Neural progenitor cell (in vitro differentiated cells): ENCODE data around the gene ARNT2. TPM values are rescaled to one million over a fixed set of nuclear protein-coding genes. Genes with fewer than 3 reads are reported as not detected.

Experiments
- DNase-seq: peaks from one replicate; pipeline ENCODE4 v3.0.0-alpha.2; 2016; ENCODE audit warnings: low spot score
- H2AFZ ChIP-seq: fragments of 200-600 bp; sonication (generic); replicated peaks from 2 replicates; pipeline ENCODE4 v1.6.1; 2016; ENCODE audit warnings: antibody characterized with exemption
- H3F3A ChIP-seq: fragments of 200-600 bp; sonication (generic); 2 replicates; pipeline ENCODE4 v1.6.1; 2016; ENCODE audit warnings: antibody characterized with exemption, low read depth
- H3K27ac ChIP-seq: fragments of 200-600 bp; sonication (generic); 2 replicates; pipeline ENCODE4 v1.5.1; 2016; ENCODE audit warnings: mild to moderate bottlenecking
- H3K27me3 ChIP-seq: fragments of 200-600 bp; sonication (generic); 2 replicates; pipeline ENCODE4 v1.6.1; 2016; ENCODE audit warnings: mild to moderate bottlenecking, moderate library complexity
- H3K36me3 ChIP-seq: fragments of 200-600 bp; sonication (generic); 2 replicates; pipeline ENCODE4 v1.5.1; 2016
- H3K4me1 ChIP-seq: fragments of 200-600 bp; sonication (generic); 2 replicates; pipeline ENCODE4 v1.6.1; 2016; ENCODE audit warnings: mixed run types
- H3K4me2 ChIP-seq: fragments of 200-600 bp; sonication (generic); 2 replicates; pipeline ENCODE4 v1.6.1; 2016
- H3K4me3 ChIP-seq: fragments of 200-600 bp; sonication (generic); 2 replicates; pipeline ENCODE4 v1.5.1; 2016
- H3K79me2 ChIP-seq: fragments of 200-600 bp; sonication (generic); 2 replicates; pipeline ENCODE4 v1.6.1; 2016; ENCODE audit warnings: low read depth
- H3K9ac ChIP-seq: fragments of 200-600 bp; sonication (generic); 2 replicates; pipeline ENCODE4 v1.6.1; 2016
- H3K9me3 ChIP-seq: fragments of 200-600 bp; sonication (generic); 2 replicates; pipeline ENCODE4 v1.5.1; 2016; ENCODE audit warnings: low read depth
- H4K20me1 ChIP-seq: fragments of 200-600 bp; sonication (generic); 2 replicates; pipeline ENCODE4 v1.6.1; 2016; ENCODE audit warnings: low read depth
- H3K27ac Mint-ChIP-seq: 3 replicates; pipeline ENCODE4 v1.8.0; 2021; ENCODE audit warnings: mixed read lengths
- H3K27me3 Mint-ChIP-seq: 2 replicates; pipeline ENCODE4 v1.8.0; 2022; ENCODE audit warnings: low read depth, mild to moderate bottlenecking, inconsistent platforms, moderate library complexity, mixed read lengths; ENCODE audit not compliant: insufficient read depth
- H3K36me3 Mint-ChIP-seq: 3 replicates; pipeline ENCODE4 v1.8.0; 2021; ENCODE audit warnings: mixed read lengths
- H3K4me1 Mint-ChIP-seq: 3 replicates; pipeline ENCODE4 v1.8.0; 2021; ENCODE audit warnings: mixed read lengths
- H3K4me3 Mint-ChIP-seq: 3 replicates; pipeline ENCODE4 v1.8.0; 2021; ENCODE audit warnings: mild to moderate bottlenecking, moderate library complexity, mixed read lengths
- H3K9me3 Mint-ChIP-seq: 3 replicates; pipeline ENCODE4 v1.8.0; 2020; ENCODE audit warnings: mixed read lengths
- CTCF ChIP-seq: fragments of 200-600 bp; sonication (generic); IDR thresholded peaks from 2 replicates; pipeline ENCODE4 v1.5.1; 2017; ENCODE audit warnings: antibody characterized with exemption, mild to moderate bottlenecking
- EZH2 ChIP-seq: fragments of 200-600 bp; sonication (generic); IDR thresholded peaks from 2 replicates; pipeline ENCODE4 v1.6.1; 2017; ENCODE audit warnings: antibody characterized with exemption, mild to moderate bottlenecking, moderate library complexity
- EZH2phosphoT487 ChIP-seq: fragments of 200-600 bp; sonication (generic); IDR thresholded peaks from 2 replicates; pipeline ENCODE4 v1.6.1; 2017; ENCODE audit warnings: antibody characterized with exemption
- total RNA-seq: library from RNA; depleted of rRNA; stranded (reverse); fragments of >200 nt; gene quantifications from 2 replicates; pipeline ENCODE4 v1.2.3, GENCODE V29; 2015; ENCODE audit warnings: low replicate concordance

The ARNT2 gene
- total RNA-seq, 1 donor from 2014 or later, result 15.7 TPM

- H3K4me1 Mint-ChIP-seq, result peaks cover 3% of the 10 kb centered on the region
- H3K9me3 Mint-ChIP-seq, result no peaks in the 10 kb centered on the region
- H3K27ac Mint-ChIP-seq, result no peak overlapping the region
- Histone ChIP-seq H3K9ac (no peak overlapping the region), H3K4me3 (no peak overlapping the region), H3K36me3 (no peaks in the 10 kb centered on the region), H4K20me1 (no peaks in the 10 kb centered on the region), H3K79me2 (no peaks in the 10 kb centered on the region), H3K4me2 (no peak overlapping the region), H3K27ac (no peak overlapping the region), H3F3A (no peaks in the 10 kb centered on the region), H2AFZ (no peak overlapping the region), H3K4me1 (no peaks in the 10 kb centered on the region), H3K9me3 (no peaks in the 10 kb centered on the region), H3K27me3 (no peaks in the 10 kb centered on the region)
- H3K36me3 Mint-ChIP-seq, result peaks cover 2% of the 10 kb centered on the region
- TF ChIP-seq CTCF, result no peak
- no peak for TF ChIP-seq EZH2phosphoT487
- TF ChIP-seq EZH2, result no peak
- H3K4me3 Mint-ChIP-seq, result no peak overlapping the region
- no peaks in the 10 kb centered on the region for H3K27me3 Mint-ChIP-seq
- no peak for DNase-seq
These were observed 8.6 kb upstream of the ARNT2 start for GRCh38 chr15:80395616-80396015.

- Mint-ChIP-seq H3K27ac (no peak overlapping the region), H3K9me3 (no peaks in the 10 kb centered on the region), H3K4me3 (no peak overlapping the region), H3K4me1 (peaks cover 3% of the 10 kb centered on the region), H3K27me3 (no peaks in the 10 kb centered on the region), H3K36me3 (peaks cover 2% of the 10 kb centered on the region)
- no peaks in the 10 kb centered on the region for H4K20me1 ChIP-seq
- H3K27ac ChIP-seq, result no peak overlapping the region
- H3K9me3 ChIP-seq, result no peaks in the 10 kb centered on the region
- no peaks in the 10 kb centered on the region for H3K4me1 ChIP-seq
- H2AFZ ChIP-seq, result no peak overlapping the region
- H3K4me3 ChIP-seq, result no peak overlapping the region
- no peaks in the 10 kb centered on the region for H3F3A ChIP-seq
- no peaks in the 10 kb centered on the region for H3K36me3 ChIP-seq
- H3K4me2 ChIP-seq, result no peak overlapping the region
- no peaks in the 10 kb centered on the region for H3K79me2 ChIP-seq
- no peaks in the 10 kb centered on the region for H3K27me3 ChIP-seq
- no peak for DNase-seq
- TF ChIP-seq EZH2 (no peak), CTCF (no peak), EZH2phosphoT487 (no peak)
- H3K9ac ChIP-seq, result no peak overlapping the region
These were observed 8.1 kb upstream of the ARNT2 start for GRCh38 chr15:80396096-80396495.

- Histone ChIP-seq H3K27me3 (peaks cover 9% of the 10 kb centered on the region), H3K9me3 (no peaks in the 10 kb centered on the region), H3F3A (peaks cover under 1% of the 10 kb centered on the region), H3K9ac (no peak overlapping the region), H3K36me3 (peaks cover 4% of the 10 kb centered on the region), H3K79me2 (no peaks in the 10 kb centered on the region), H3K4me1 (peaks cover 5% of the 10 kb centered on the region), H3K4me2 (no peak overlapping the region), H4K20me1 (no peaks in the 10 kb centered on the region), H3K4me3 (no peak overlapping the region), H3K27ac (no peak overlapping the region), H2AFZ (no peak overlapping the region)
- TF ChIP-seq EZH2 (no peak), CTCF (no peak), EZH2phosphoT487 (no peak)
- peaks cover 25% of the 10 kb centered on the region for H3K4me1 Mint-ChIP-seq
- no peak for DNase-seq
- no peak overlapping the region for H3K27ac Mint-ChIP-seq
- H3K4me3 Mint-ChIP-seq, result no peak overlapping the region
- H3K27me3 Mint-ChIP-seq, result no peaks in the 10 kb centered on the region
- H3K36me3 Mint-ChIP-seq, result peaks cover 2% of the 10 kb centered on the region
- no peaks in the 10 kb centered on the region for H3K9me3 Mint-ChIP-seq
These were observed 4.7 kb upstream of the ARNT2 start for GRCh38 chr15:80399508-80399907.
